Glomerular visceral epithelial cell (primary cell): ENCODE data around the gene OPN1MW3.
"Not testable (repeated sequence)": the region's sequence is repeated elsewhere in the genome, so short reads cannot be mapped to it uniquely, and the experiment has no call there.

Source experiments
- DNase-seq: peaks from one replicate; pipeline ENCODE4 v3.0.0-alpha.2; 2016; ENCODE audit errors: extremely low spot score

Gene OPN1MW3

DNA sequence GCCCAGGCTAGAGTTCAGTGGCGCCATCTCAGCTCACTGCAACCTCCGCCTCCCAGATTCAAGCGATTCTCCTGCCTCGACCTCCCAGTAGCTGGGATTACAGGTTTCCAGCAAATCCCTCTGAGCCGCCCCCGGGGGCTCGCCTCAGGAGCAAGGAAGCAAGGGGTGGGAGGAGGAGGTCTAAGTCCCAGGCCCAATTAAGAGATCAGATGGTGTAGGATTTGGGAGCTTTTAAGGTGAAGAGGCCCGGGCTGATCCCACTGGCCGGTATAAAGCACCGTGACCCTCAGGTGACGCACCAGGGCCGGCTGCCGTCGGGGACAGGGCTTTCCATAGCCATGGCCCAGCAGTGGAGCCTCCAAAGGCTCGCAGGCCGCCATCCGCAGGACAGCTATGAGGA lies at the start of gene OPN1MW3:
TSS of gene OPN1MW3 (plus strand) at position 301 of the 400 bp plus-strand sequence. CDS start at position 339, 38 bp downstream.
- not testable (repeated sequence) for DNase-seq

DNA sequence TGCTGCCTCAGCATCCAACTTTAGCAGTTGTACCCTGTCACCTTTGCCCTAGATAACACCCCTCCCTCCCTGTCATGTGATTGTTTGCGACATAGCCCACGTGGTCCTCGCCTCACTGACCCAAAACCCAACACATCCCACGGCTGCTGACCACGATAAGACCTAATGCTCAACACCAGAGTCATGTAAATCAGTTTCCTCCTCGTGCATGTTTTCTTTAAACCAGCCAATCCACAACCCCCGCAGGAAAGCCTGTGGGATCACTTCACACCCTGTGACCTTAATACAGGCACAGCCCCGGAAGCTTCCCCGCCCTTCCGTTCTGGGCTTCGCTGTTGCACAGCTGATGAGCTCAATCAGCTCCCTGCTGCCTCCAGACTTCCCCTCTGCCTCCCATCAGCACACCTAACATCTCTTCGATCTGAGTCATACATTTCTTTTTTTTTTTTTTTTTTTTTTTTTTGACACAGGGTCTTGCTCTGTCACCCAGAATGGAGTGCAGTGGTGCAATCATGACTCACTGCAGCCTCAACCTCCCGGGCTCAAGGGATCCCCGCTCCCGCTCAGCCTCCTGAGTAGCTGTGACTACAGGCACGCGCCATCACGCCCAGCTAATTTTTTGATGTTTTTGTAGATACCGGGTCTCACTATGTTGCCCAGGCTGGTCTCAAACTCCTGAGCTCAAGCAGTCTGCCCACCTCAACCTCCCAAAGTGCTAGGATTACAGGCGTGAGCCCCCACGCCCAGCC lies 47.5 kb upstream of the OPN1MW3 start:
- DNase-seq: not testable (repeated sequence)

DNA sequence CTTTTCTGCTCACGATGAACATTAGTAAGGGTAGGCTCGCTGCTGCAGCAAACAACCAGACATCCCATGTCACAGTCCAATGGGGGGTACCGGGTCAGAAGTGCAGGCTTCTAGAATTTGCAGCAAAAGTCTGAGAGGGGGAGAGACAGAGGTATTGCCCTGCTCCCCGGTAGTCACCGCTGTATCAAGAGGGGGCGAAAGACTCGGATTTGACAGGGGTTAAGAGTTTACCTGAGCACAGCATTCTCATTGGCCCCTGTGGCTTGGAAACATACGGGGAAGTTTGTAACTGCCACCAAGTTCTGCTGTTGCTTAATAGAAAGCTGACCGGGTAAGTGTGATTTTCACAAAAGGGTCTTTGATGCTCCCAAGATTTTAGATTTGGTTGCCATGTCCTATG lies 46.3 kb upstream of the OPN1MW3 start:
- not testable (repeated sequence) for DNase-seq

DNA sequence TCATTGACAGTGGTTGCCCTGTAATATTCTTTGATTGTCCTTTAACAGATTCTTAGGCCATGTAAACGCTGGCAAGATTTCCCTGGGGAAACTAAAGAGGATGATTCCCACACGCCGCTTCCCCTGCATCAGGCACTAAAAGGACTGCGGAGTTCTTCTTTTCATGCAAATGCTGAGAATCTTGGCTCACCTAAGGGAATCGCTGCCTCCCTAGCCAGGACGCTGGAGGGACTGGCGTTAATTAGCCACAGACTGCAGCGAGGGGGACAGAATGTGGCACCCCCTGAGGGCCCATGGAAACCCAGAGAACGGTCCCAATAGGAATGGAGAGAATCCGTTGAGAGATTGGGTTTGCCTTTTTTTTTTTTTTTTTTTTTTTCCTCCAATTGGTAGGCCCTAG lies 45.9 kb upstream of the OPN1MW3 start:
- not testable (repeated sequence) for DNase-seq

DNA sequence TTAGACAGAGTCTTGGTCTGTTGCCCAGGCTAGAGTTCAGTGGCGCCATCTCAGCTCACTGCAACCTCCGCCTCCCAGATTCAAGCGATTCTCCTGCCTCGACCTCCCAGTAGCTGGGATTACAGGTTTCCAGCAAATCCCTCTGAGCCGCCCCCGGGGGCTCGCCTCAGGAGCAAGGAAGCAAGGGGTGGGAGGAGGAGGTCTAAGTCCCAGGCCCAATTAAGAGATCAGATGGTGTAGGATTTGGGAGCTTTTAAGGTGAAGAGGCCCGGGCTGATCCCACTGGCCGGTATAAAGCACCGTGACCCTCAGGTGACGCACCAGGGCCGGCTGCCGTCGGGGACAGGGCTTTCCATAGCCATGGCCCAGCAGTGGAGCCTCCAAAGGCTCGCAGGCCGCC lies 37.9 kb upstream of the OPN1MW3 start, which contains the start of gene OPN1MW2:
TSS of gene OPN1MW2 (plus strand) at position 301 of the 400 bp plus-strand sequence. CDS start at position 361, 60 bp downstream.
- DNase-seq: not testable (repeated sequence)

DNA sequence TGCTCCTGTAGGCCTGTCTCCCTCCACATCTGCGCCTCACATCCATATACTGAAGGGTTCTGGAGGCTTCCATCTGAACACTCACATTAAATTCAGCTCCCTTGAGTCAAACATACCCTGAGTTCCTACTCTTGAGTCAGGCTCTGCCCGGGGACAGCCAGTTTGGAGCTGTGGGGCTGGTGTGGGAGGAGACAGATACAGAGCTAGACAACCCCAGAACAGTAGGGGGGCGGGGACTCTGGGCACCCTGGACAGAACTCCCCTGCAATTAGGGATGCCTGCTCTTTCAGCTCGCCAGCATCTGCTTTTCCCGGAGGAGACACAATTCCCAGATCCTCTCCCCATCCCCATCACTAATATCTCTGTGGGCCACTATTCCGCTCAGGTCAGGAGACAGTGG lies 32.1 kb upstream of the OPN1MW3 start:
- DNase-seq: not testable (repeated sequence)

DNA sequence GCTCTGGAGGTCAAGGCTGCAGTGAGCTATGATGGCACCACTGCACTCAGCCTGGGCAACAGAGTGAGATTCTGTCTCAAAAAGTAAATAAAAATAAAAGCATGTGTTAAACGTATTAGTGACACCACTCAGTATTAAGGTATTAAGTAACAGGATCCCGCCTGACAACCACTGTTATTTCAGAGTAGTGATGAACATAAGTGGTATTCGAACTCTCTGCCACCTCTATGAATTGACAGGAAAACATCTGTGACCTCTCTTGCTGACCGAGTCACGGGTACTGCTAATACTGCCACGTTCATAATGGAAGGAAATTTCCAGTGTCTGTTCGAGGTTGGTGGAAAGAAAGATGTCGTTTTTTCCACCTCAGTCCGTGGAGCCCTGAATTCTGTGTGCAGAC lies 30.7 kb upstream of the OPN1MW3 start:
- DNase-seq: not testable (repeated sequence)

DNA sequence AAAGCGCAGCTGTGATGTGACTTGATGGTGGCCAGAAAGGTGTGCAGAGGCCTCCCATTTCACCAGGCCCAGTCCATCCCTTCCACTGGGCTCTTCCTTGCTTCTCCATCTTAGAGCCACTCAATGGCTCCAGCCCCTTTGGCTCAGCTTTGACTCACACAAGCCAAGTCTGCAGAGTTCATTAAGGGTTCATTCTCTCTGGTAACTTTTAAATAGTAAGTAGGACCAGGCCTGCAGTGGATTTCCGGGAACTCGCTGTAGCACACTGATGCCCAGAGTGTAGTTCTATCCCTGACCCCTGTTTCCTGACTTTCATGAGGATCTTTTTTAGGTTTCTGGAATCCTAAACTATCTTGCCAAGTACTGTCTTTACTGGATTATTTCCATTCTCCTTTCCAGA lies 25.9 kb upstream of the OPN1MW3 start:
- not testable (repeated sequence) for DNase-seq

DNA sequence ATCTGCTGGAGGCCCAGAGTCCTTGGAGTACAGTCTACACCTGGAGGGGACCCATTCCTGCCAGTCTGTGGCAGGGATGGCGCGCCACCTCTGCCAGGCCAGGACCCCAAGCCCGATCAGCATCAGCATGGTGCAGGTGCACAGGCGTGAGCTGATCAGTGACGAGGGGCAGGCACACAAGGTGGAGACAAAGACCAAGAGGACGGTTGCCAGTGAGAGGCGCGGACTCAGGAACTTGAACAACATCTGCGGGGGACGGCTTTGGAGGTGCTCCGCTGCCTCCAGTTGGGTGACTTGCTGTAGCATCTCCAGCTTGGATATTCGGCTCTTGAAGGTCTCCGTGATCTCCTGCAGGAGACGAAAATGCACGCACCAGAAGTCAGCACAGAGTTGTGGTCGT lies 23.8 kb upstream of the OPN1MW3 start:
- not testable (repeated sequence) for DNase-seq

DNA sequence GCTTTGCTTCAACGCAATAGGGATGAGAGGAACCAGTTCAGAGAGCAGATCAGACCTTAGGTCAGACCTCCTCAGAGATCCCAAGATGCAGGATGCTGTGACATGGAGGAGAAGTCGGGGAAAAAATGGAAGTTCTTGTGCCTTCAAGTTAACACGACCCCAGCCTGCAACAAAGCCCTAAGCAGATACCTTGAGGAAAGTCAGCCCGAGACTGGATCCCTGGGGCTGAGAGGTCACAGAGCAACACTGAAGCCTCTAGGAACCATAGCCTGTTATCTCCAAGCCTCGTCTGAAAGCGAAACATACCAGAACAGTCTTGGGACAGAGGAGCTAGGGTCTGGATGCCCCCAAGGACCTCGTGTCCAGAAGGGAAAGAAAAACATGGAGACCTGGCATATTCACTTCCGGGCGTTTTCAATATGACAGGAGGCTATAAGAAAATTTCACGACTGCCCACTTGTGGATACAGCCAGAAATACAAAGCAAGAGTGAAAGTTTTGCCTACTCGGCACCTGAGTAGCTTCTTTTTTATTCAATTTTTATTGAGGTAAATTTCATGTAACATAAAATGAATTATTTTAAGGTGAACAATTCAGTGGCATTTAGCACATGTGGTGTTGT lies 18.3 kb upstream of the OPN1MW3 start:
- not testable (repeated sequence) for DNase-seq

DNA sequence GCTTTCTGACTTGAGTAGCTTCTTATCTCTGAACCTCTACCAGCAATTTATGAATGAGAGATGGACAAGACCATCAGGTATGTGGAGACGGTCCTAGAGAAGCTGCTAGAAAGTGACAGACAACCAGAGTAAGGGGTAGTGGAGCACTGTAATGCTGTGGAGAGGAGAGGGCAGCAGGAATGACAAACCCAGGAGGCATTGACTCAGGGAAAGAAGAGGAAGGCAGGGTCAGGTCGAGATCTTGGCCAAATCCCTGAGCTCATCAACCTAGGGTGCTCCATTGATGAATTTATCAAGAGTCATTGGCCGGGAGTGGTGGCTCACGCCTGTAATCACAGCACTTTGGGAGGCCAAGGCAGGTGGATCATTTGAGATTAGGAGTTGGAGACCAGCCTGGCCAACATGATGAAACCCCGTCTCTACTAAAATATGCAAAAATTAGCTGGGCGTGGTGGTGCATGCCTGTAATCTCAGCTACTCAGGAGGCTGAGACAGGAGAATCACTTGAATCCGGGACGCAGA lies 17.3 kb upstream of the OPN1MW3 start:
- not testable (repeated sequence) for DNase-seq

DNA sequence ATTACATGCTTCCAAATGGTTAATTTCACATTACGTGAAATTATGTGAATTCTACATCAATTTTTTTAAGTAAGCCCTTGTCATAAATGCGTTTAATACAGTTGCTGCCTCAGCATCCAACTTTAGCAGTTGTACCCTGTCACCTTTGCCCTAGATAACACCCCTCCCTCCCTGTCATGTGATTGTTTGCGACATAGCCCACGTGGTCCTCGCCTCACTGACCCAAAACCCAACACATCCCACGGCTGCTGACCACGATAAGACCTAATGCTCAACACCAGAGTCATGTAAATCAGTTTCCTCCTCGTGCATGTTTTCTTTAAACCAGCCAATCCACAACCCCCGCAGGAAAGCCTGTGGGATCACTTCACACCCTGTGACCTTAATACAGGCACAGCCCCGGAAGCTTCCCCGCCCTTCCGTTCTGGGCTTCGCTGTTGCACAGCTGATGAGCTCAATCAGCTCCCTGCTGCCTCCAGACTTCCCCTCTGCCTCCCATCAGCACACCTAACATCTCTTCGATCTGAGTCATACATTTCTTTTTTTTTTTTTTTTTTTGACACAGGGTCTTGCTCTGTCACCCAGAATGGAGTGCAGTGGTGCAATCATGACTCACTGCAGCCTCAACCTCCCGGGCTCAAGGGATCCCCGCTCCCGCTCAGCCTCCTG lies 9.9 kb upstream of the OPN1MW3 start:
- DNase-seq: not testable (repeated sequence)

DNA sequence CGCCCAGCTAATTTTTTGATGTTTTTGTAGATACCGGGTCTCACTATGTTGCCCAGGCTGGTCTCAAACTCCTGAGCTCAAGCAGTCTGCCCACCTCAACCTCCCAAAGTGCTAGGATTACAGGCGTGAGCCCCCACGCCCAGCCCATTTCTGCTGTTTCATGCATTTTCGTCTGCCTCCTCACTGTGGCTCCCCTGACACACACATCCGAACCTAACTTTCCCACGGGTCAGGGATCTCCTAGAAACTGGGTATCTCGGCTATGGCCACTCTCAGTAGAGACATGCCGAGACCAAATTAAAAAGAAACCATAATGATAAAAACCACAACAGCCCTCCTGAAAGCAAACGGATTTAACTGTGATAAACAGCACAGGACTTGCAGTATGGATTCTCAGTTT lies 9.3 kb upstream of the OPN1MW3 start:
- DNase-seq: not testable (repeated sequence)

DNA sequence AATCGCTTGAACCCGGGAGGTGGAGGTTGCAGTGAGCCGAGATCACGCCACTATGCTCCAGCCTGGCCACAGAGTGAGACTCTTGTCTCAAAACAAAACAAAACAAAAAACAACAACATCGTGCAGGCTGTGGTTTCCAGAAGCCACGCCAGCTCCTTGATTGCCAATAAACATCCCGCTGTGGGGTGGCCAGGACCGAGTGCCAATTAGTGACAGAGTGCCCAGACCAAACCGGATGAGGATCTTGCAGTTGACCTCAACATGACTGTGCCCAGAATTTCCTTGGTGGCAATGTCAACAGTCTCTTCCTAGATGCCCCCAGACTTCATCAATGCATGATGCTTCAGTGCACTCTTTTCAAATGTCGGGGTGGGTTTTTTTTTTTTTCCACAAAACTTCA lies 1.3 kb downstream of the OPN1MW3 start:
- DNase-seq: not testable (repeated sequence)

DNA sequence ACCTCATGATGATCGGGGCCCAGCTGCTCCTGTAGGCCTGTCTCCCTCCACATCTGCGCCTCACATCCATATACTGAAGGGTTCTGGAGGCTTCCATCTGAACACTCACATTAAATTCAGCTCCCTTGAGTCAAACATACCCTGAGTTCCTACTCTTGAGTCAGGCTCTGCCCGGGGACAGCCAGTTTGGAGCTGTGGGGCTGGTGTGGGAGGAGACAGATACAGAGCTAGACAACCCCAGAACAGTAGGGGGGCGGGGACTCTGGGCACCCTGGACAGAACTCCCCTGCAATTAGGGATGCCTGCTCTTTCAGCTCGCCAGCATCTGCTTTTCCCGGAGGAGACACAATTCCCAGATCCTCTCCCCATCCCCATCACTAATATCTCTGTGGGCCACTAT lies 5.7 kb downstream of the OPN1MW3 start:
- not testable (repeated sequence) for DNase-seq

DNA sequence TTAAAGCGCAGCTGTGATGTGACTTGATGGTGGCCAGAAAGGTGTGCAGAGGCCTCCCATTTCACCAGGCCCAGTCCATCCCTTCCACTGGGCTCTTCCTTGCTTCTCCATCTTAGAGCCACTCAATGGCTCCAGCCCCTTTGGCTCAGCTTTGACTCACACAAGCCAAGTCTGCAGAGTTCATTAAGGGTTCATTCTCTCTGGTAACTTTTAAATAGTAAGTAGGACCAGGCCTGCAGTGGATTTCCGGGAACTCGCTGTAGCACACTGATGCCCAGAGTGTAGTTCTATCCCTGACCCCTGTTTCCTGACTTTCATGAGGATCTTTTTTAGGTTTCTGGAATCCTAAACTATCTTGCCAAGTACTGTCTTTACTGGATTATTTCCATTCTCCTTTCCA lies 11.9 kb downstream of the OPN1MW3 start:
- DNase-seq: not testable (repeated sequence)

DNA sequence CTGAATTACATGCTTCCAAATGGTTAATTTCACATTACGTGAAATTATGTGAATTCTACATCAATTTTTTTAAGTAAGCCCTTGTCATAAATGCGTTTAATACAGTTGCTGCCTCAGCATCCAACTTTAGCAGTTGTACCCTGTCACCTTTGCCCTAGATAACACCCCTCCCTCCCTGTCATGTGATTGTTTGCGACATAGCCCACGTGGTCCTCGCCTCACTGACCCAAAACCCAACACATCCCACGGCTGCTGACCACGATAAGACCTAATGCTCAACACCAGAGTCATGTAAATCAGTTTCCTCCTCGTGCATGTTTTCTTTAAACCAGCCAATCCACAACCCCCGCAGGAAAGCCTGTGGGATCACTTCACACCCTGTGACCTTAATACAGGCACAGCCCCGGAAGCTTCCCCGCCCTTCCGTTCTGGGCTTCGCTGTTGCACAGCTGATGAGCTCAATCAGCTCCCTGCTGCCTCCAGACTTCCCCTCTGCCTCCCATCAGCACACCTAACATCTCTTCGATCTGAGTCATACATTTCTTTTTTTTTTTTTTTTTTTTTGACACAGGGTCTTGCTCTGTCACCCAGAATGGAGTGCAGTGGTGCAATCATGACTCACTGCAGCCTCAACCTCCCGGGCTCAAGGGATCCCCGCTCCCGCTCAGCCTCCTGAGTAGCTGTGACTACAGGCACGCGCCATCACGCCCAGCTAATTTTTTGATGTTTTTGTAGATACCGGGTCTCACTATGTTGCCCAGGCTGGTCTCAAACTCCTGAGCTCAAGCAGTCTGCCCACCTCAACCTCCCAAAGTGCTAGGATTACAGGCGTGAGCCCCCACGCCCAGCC lies 27.3 kb downstream of the OPN1MW3 start:
- not testable (repeated sequence) for DNase-seq

DNA sequence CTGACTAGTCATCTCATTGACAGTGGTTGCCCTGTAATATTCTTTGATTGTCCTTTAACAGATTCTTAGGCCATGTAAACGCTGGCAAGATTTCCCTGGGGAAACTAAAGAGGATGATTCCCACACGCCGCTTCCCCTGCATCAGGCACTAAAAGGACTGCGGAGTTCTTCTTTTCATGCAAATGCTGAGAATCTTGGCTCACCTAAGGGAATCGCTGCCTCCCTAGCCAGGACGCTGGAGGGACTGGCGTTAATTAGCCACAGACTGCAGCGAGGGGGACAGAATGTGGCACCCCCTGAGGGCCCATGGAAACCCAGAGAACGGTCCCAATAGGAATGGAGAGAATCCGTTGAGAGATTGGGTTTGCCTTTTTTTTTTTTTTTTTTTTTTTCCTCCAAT lies 29.0 kb downstream of the OPN1MW3 start:
- DNase-seq: not testable (repeated sequence)

DNA sequence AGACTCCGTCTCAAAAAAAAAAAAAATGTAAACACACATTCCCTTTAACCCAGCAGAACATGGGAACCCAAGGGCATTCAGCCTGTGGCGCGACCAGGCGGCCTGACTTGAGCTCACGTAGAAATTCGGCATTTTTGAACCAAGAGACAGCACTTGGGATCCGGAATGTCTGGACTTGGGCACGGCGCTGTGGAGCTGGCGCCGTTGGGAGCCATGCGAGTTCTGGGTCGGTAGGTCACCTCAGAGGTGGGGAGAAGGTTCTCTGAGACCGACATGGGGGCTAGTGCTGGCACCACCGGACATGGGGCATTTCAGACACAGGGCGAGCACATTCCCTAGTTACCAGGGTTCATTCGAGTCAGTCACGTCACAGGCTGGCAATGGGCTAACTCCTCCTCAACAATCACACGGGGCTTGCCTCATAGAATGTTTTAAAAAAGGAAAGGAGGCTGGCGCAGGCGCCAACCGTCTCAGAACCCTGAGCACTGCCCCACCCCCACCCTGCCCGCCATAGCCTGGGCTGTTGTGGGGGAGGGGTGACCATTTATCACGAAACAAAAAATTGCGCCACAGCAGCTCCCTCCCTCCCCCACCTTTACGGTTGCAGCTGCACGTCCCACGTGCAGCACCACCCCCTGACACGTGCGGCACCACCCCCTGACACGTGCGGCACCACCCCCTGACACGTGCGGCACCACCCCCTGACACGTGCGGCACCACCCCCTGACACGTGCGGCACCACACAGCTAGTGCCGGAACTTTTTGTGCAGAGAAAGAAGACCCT lies 37.6 kb downstream of the OPN1MW3 start, which contains the start of gene TEX28:
TSS of gene TEX28 (minus strand) at position 334 of the 784 bp plus-strand sequence. CDS start 3,007 bp downstream, outside the sequence.
- no peak for DNase-seq

DNA sequence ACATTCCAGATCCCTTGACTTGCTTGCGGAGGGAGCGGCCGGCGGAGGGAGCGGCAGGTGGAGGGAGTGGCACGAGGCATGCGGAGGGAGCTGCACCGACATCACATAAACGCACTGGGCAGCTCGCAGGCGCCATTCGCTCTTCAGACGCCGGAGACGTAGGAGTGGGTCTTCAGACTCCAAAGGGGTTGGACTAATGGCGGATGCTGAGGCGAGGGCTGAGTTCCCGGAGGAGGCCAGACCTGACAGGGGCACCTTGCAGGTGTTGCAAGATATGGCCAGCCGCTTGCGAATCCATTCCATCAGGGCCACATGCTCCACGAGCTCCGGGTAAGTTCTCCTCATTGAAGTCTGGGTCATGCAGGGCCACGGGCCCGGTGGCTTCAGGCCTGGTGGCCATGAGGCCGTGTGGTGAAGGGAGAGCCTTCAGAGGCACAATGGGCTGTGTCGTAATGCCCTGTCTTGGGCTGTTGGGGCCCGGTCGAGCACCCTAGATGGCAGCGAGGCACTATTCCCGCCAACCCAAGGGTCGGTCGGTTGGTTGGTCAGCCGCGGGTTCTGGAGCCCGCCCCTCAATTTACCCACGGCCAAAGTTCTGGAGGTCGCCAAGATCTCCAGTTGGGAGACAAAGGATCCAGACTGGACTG lies 38.4 kb downstream of the OPN1MW3 start, which contains the start of gene TKTL1:
TSS of gene TKTL1 (plus strand) at position 132 of the 647 bp plus-strand sequence. CDS start at position 197, 65 bp downstream.
- DNase-seq: no peak
